AG04449 (cell line): Measurements from ENCODE around the gene GRIA1.

Source experiments
- CTCF ChIA-PET: fragments of 350-600 bp; formaldehyde crosslinking; extraction: SDS; loops from one replicate; lab custom pipeline; 2021; ENCODE audit warnings: antibody characterized with exemption; lab: Yijun Ruan, JAX
- POLR2A ChIA-PET: fragments of 400-600, 350-600 bp; formaldehyde crosslinking; extraction: SDS; loops from one replicate; lab custom pipeline; 2020; ENCODE audit warnings: antibody characterized with exemption, inconsistent platforms; lab: Yijun Ruan, JAX
- DNase-seq: peaks from one replicate; pipeline ENCODE4 v3.0.0-alpha.2; 2010; ENCODE audit warnings: low read depth, low spot score
- H3K4me3 ChIP-seq: 2 replicates; pipeline ENCODE4 v1.5.1; 2011; ENCODE audit warnings: low read depth, mild to moderate bottlenecking, control low read depth, low read length
- CTCF ChIP-seq: IDR thresholded peaks from one replicate; pipeline ENCODE4 v1.5.1; 2011; ENCODE audit warnings: mild to moderate bottlenecking, moderate library complexity, low read length, control low read depth, inconsistent platforms; ENCODE audit not compliant: insufficient read depth; ENCODE audit errors: missing control alignments

The GRIA1 gene

GRCh38 chr5:153585622-153586277, 95.3 kb downstream of the GRIA1 start:
- no peak for DNase-seq
- ChIA-PET POLR2A (no interaction called here), CTCF (no interaction called here)
- TF ChIP-seq CTCF = no peak
- no peak overlapping the region for H3K4me3 ChIP-seq

- no peak for TF ChIP-seq CTCF
- ChIA-PET POLR2A (no interaction called here), CTCF (interaction anchor here (0.9 kb wide), 1 partner anchor 9 kb away, joined by 4 read pairs; no protein-coding TSS in a partner anchor)
- H3K4me3 ChIP-seq = no peak overlapping the region
- no peak for DNase-seq
Measured at GRCh38 chr5:153592081-153592480, 101.6 kb downstream of the GRIA1 start.

GRCh38 chr5:153594785-153595184, 104.3 kb downstream of the GRIA1 start:
- no peak overlapping the region for H3K4me3 ChIP-seq
- DNase-seq = no peak
- ChIA-PET POLR2A (no interaction called here), CTCF (no interaction called here)
- TF ChIP-seq CTCF = no peak

- DNase-seq = no peak
- no peak for TF ChIP-seq CTCF
- ChIA-PET CTCF (no interaction called here), POLR2A (no interaction called here)
- no peak overlapping the region for H3K4me3 ChIP-seq
Measured at GRCh38 chr5:153598099-153598498, 107.6 kb downstream of the GRIA1 start.

GRCh38 chr5:153601377-153601776, 110.9 kb downstream of the GRIA1 start:
- POLR2A ChIA-PET = no interaction called here
- TF ChIP-seq CTCF = no peak

GRCh38 chr5:153605386-153605785, 114.9 kb downstream of the GRIA1 start:
- no peak overlapping the region for H3K4me3 ChIP-seq
- POLR2A ChIA-PET = no interaction called here
- CTCF ChIA-PET = interaction anchor here (1.6 kb wide), 1 partner anchor 16 kb away, joined by 3 read pairs; no protein-coding TSS in a partner anchor
- DNase-seq = no peak
- no peak for TF ChIP-seq CTCF

More at GRCh38 chr5:153601377-153601776, 110.9 kb downstream of the GRIA1 start:
- no peak overlapping the region for H3K4me3 ChIP-seq
- CTCF ChIA-PET = interaction anchor here (1.8 kb wide), 1 partner anchor 9 kb away, joined by 4 read pairs; no protein-coding TSS in a partner anchor
- no peak for DNase-seq
